ENCODE measurements around the gene F2.
A peak's percentile ranks its signal among the peaks of the same experiment; 100 is the strongest.

The F2 gene

DNA sequence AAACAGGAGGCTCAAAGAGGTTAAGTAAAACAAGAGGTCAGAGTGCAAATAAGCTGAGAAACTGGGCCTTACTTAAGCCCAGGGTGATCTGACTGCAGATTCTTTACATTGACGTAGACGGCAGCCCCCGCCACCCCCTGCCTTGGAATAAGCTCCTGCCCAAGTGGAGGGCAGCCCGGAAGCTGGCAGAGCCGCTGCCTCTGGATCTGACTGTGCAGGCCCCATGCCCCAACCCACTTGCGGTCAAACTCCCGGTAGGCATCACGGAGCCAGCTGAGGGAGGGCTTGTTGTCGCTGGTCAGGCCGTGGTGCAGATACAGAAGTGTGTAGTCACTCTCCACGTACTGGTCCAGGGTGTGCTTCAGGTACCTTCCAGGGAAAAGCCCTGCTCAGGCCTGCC, 37.2 kb upstream of the F2 start:
- no peak overlapping the region for H3K23ac ChIP-seq (ENCODE audit: low read length in 2 of 2)
- WGBS = 98% methylated on average over 11 of the region's 11 CpGs
- H2BK15ac ChIP-seq (ENCODE audit: low read depth, poor library complexity, severe bottlenecking) = no peak overlapping the region
- peaks cover 9% of the 10 kb centered on the region for H3K4me1 ChIP-seq (ENCODE audit: control insufficient read depth, insufficient read depth, low read depth, low read length)
- H3K18ac ChIP-seq (ENCODE audit: low read depth in 1 of 2, low read length in 2 of 2) = no peak overlapping the region
- H2BK5ac ChIP-seq (ENCODE audit: low read depth, low read length, poor library complexity, severe bottlenecking) = no peak overlapping the region
- H3K4ac ChIP-seq (ENCODE audit: low read depth in 1 of 2, low read length in 2 of 2) = no peak overlapping the region
- H2BK12ac ChIP-seq (ENCODE audit: low read length in 2 of 2) = no peak overlapping the region
- H2BK120ac ChIP-seq (ENCODE audit: low read depth, low read length) = no peak overlapping the region
- H3K9ac ChIP-seq (ENCODE audit: low read length) = no peak overlapping the region
- peaks cover 73 to 87% of the 10 kb centered on the region in 2 experiments for H3K36me3 ChIP-seq (ENCODE audit: control insufficient read depth in 1 of 2, insufficient read depth in 2 of 2, low read depth in 1 of 2, low read length in 2 of 2)
- H3K79me1 ChIP-seq (replicated peaks; ENCODE audit: low read length, poor library complexity, severe bottlenecking) = peaks cover 31% of the 10 kb centered on the region
- H3K27me3 ChIP-seq (ENCODE audit: control insufficient read depth in 1 of 2, insufficient read depth in 1 of 2, low read length in 2 of 2) = no peaks in the 10 kb centered on the region
- no peak for DNase-seq
- no peak overlapping the region for H2AFZ ChIP-seq (ENCODE audit: low read depth, low read length)
- H4K91ac ChIP-seq (ENCODE audit: low read length) = no peak overlapping the region
- no peak overlapping the region for H3K27ac ChIP-seq (ENCODE audit: low read length, poor library complexity, severe bottlenecking)
- H3K14ac ChIP-seq (ENCODE audit: low read length in 2 of 2) = no peak overlapping the region
- H3K9me3 ChIP-seq (ENCODE audit: control insufficient read depth, low read length) = no peaks in the 10 kb centered on the region
- no peak overlapping the region for H4K8ac ChIP-seq (ENCODE audit: low read length)
- peak overlapping the region in 1 of 2 experiments; percentile 30 for H3K4me3 ChIP-seq (ENCODE audit: insufficient read depth in 1 of 2, low read depth in 1 of 2, low read length in 2 of 2)
- H2AK5ac ChIP-seq (ENCODE audit: low read length, severe bottlenecking) = no peak overlapping the region
- H3K4me2 ChIP-seq (ENCODE audit: low read length, poor library complexity, severe bottlenecking) = no peak overlapping the region

DNA sequence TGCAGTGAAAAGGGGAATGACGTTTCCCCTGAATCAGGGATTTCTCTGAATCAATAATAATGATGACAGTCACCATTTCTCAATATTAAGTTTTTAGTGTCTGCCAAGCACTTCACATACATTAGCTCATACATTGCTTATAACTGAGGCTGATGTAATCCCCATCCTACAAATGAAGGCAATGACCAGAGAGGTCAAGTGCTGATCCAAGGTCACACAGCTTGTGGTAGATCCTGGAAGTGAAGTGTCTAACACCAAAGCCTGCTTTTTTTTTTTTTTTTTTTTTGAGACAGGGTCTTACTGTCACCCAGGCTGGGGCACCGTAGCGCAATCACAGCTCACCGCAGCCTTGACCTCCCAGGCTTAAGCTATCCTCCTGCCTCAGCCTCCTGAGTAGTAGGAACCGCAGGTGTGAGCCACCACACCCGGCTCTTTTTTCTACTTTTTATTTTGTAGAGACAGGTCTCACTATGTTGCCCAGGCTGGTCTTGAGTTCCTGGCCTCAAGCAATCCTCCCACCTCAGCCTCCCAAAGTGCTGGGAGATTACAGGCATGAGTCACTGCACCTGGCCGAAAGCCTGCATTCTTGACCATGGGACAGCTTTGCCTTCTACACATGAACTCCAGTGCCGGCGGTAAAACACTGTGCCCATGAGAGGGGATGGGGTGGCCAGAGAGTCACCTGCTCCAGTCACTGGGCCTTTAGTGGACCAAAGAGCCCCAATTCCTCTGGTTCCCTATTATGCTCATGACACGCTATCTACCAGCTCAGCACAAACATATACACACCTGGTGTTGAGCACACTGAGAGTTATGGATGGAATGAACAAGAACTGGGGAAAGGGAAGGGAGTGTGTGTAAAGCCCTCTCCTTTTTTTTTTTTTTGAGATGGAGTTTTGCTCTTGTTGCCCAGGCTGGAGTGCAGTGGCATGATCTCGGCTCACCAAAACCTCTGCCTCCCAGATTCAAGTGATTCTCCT, 36.0 kb upstream of the F2 start:
- Histone ChIP-seq H2BK15ac (ENCODE audit: low read depth, poor library complexity, severe bottlenecking) (no peak overlapping the region), H3K27me3 (ENCODE audit: control insufficient read depth in 1 of 2, insufficient read depth in 1 of 2, low read length in 2 of 2) (no peaks in the 10 kb centered on the region), H3K4me3 (ENCODE audit: insufficient read depth in 1 of 2, low read depth in 1 of 2, low read length in 2 of 2) (no peak overlapping the region), H3K4ac (ENCODE audit: low read depth in 1 of 2, low read length in 2 of 2) (no peak overlapping the region), H3K79me1 (replicated peaks; ENCODE audit: low read length, poor library complexity, severe bottlenecking) (peaks cover 40% of the 10 kb centered on the region), H3K18ac (ENCODE audit: low read depth in 1 of 2, low read length in 2 of 2) (no peak overlapping the region), H3K23ac (ENCODE audit: low read length in 2 of 2) (no peak overlapping the region), H2AFZ (ENCODE audit: low read depth, low read length) (no peak overlapping the region), H4K8ac (ENCODE audit: low read length) (no peak overlapping the region), H2BK120ac (ENCODE audit: low read depth, low read length) (no peak overlapping the region), H3K27ac (ENCODE audit: low read length, poor library complexity, severe bottlenecking) (no peak overlapping the region), H2AK5ac (ENCODE audit: low read length, severe bottlenecking) (no peak overlapping the region), H4K91ac (ENCODE audit: low read length) (no peak overlapping the region), H3K9ac (ENCODE audit: low read length) (peak overlapping the region; percentile 12), H3K4me1 (ENCODE audit: control insufficient read depth, insufficient read depth, low read depth, low read length) (peaks cover 8% of the 10 kb centered on the region), H2BK5ac (ENCODE audit: low read depth, low read length, poor library complexity, severe bottlenecking) (no peak overlapping the region), H3K4me2 (ENCODE audit: low read length, poor library complexity, severe bottlenecking) (no peak overlapping the region), H3K9me3 (ENCODE audit: control insufficient read depth, low read length) (no peaks in the 10 kb centered on the region), H3K36me3 (ENCODE audit: control insufficient read depth in 1 of 2, insufficient read depth in 2 of 2, low read depth in 1 of 2, low read length in 2 of 2) (peaks cover 75 to 87% of the 10 kb centered on the region in 2 experiments), H2BK12ac (ENCODE audit: low read length in 2 of 2) (no peak overlapping the region), H3K14ac (ENCODE audit: low read length in 2 of 2) (no peak overlapping the region)
- WGBS = 99% methylated on average over 9 of the region's 11 CpGs
- peak; percentile 45 for DNase-seq

GRCh38 chr11:46684367-46684766, 34.6 kb upstream of the F2 start:
- H3K36me3 ChIP-seq (ENCODE audit: control insufficient read depth in 1 of 2, insufficient read depth in 2 of 2, low read depth in 1 of 2, low read length in 2 of 2) = peaks cover 68 to 84% of the 10 kb centered on the region in 2 experiments
- H4K8ac ChIP-seq (ENCODE audit: low read length) = no peak overlapping the region
- H3K4me3 ChIP-seq (ENCODE audit: insufficient read depth in 1 of 2, low read depth in 1 of 2, low read length in 2 of 2) = no peak overlapping the region
- WGBS = 83% methylated on average over 2 of the region's 3 CpGs
- no peak overlapping the region for H3K18ac ChIP-seq (ENCODE audit: low read depth in 1 of 2, low read length in 2 of 2)
- H3K27ac ChIP-seq (ENCODE audit: low read length, poor library complexity, severe bottlenecking) = no peak overlapping the region
- H3K4me2 ChIP-seq (ENCODE audit: low read length, poor library complexity, severe bottlenecking) = no peak overlapping the region
- peak overlapping the region; percentile 50 for H3K9ac ChIP-seq (ENCODE audit: low read length)
- H2BK12ac ChIP-seq (ENCODE audit: low read length in 2 of 2) = no peak overlapping the region
- no peak overlapping the region for H3K23ac ChIP-seq (ENCODE audit: low read length in 2 of 2)
- H3K4me1 ChIP-seq (ENCODE audit: control insufficient read depth, insufficient read depth, low read depth, low read length) = peaks cover 2% of the 10 kb centered on the region
- H2AK5ac ChIP-seq (ENCODE audit: low read length, severe bottlenecking) = no peak overlapping the region
- peak; percentile 43 for DNase-seq
- H3K79me1 ChIP-seq (replicated peaks; ENCODE audit: low read length, poor library complexity, severe bottlenecking) = peaks cover 44% of the 10 kb centered on the region
- no peak overlapping the region for H4K91ac ChIP-seq (ENCODE audit: low read length)
- no peaks in the 10 kb centered on the region for H3K27me3 ChIP-seq (ENCODE audit: control insufficient read depth in 1 of 2, insufficient read depth in 1 of 2, low read length in 2 of 2)
- H3K4ac ChIP-seq (ENCODE audit: low read depth in 1 of 2, low read length in 2 of 2) = no peak overlapping the region
- H3K9me3 ChIP-seq (ENCODE audit: control insufficient read depth, low read length) = no peaks in the 10 kb centered on the region
- no peak overlapping the region for H2BK120ac ChIP-seq (ENCODE audit: low read depth, low read length)
- H2BK15ac ChIP-seq (ENCODE audit: low read depth, poor library complexity, severe bottlenecking) = no peak overlapping the region
- no peak overlapping the region for H2AFZ ChIP-seq (ENCODE audit: low read depth, low read length)
- no peak overlapping the region for H3K14ac ChIP-seq (ENCODE audit: low read length in 2 of 2)
- H2BK5ac ChIP-seq (ENCODE audit: low read depth, low read length, poor library complexity, severe bottlenecking) = no peak overlapping the region

DNA sequence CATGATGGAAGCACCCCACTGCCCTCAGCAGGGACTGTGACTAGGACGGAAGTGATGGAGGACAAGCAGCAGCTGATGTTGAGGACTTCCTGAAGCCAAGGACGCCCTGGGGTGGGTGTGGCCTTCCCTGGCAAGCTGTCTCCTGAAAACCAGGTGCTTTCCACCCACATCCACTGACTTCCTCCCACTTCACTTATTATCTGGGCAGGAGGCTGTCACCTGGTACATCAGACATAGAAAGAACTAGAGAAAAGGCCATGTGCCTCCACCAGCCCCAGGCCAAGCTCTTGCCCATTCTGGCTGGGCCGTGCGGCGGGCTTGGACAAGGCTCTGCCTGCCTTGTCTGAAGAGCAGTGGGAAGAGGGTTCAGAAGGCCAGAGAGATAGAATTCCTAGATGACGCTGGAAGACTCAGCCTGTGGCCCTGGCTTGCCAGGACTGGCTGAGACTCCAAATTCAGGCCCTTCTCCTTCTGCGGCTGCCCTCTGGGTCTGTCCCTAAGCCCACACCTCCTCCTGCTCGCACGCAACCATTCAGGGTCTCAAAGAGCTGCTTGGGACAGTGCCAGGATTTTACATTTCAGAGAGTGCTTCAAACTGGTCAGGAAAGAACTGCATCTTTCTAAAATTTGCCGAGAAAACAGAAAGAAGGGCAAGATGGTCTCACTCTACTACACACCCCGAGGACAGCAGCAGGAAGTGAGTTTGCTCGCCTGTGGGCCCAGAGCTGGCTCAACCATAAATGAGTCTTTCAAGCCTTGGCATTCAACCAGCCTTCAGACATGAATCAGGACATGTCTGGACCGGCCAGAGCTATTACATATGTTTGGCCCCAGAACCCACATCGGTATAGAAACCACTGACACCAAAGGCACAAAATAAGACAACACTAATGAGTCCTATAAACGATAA, 31.9 kb upstream of the F2 start:
- Histone ChIP-seq H3K23ac (ENCODE audit: low read length in 2 of 2) (no peak overlapping the region), H3K27me3 (ENCODE audit: control insufficient read depth in 1 of 2, insufficient read depth in 1 of 2, low read length in 2 of 2) (no peaks in the 10 kb centered on the region), H2AK5ac (ENCODE audit: low read length, severe bottlenecking) (no peak overlapping the region), H3K4me2 (ENCODE audit: low read length, poor library complexity, severe bottlenecking) (no peak overlapping the region), H3K9me3 (ENCODE audit: control insufficient read depth, low read length) (no peaks in the 10 kb centered on the region), H3K9ac (ENCODE audit: low read length) (peak overlapping the region; percentile 81), H4K91ac (ENCODE audit: low read length) (no peak overlapping the region), H3K27ac (ENCODE audit: low read length, poor library complexity, severe bottlenecking) (no peak overlapping the region), H2BK12ac (ENCODE audit: low read length in 2 of 2) (peak overlapping the region in 1 of 2 experiments; percentile 31), H3K14ac (ENCODE audit: low read length in 2 of 2) (no peak overlapping the region), H2BK15ac (ENCODE audit: low read depth, poor library complexity, severe bottlenecking) (no peak overlapping the region), H3K4me3 (ENCODE audit: insufficient read depth in 1 of 2, low read depth in 1 of 2, low read length in 2 of 2) (no peak overlapping the region), H3K4me1 (ENCODE audit: control insufficient read depth, insufficient read depth, low read depth, low read length) (peaks cover 7% of the 10 kb centered on the region), H2BK120ac (ENCODE audit: low read depth, low read length) (no peak overlapping the region), H3K36me3 (ENCODE audit: control insufficient read depth in 1 of 2, insufficient read depth in 2 of 2, low read depth in 1 of 2, low read length in 2 of 2) (peaks cover 59 to 74% of the 10 kb centered on the region in 2 experiments), H3K79me1 (replicated peaks; ENCODE audit: low read length, poor library complexity, severe bottlenecking) (peaks cover 35% of the 10 kb centered on the region), H2AFZ (ENCODE audit: low read depth, low read length) (no peak overlapping the region), H3K4ac (ENCODE audit: low read depth in 1 of 2, low read length in 2 of 2) (no peak overlapping the region), H3K18ac (ENCODE audit: low read depth in 1 of 2, low read length in 2 of 2) (no peak overlapping the region), H2BK5ac (ENCODE audit: low read depth, low read length, poor library complexity, severe bottlenecking) (no peak overlapping the region), H4K8ac (ENCODE audit: low read length) (no peak overlapping the region)
- WGBS = 95% methylated on average over 15 of the region's 15 CpGs
- DNase-seq = no peak
